RWPE1 (cell line): ENCODE measurements around the gene NBEAL1.
A peak's percentile ranks its signal among the peaks of the same experiment; 100 is the strongest.

Experiments used
- CTCF ChIA-PET: fragments of 350-600 bp; sonication (Branson Sonifier 250); formaldehyde crosslinking; extraction: SDS; loops from one replicate; lab custom pipeline; 2021; lab: Yijun Ruan, JAX
- POLR2A ChIA-PET: fragments of 400-600 bp; formaldehyde crosslinking; extraction: SDS; loops from one replicate; lab custom pipeline; 2020; ENCODE audit warnings: antibody characterized with exemption; ENCODE audit not compliant: low non-redundant PET; lab: Yijun Ruan, JAX
- DNase-seq: peaks from one replicate; pipeline ENCODE4 v3.0.0; 2012; ENCODE audit warnings: low spot score
- H3K27ac ChIP-seq: fragments of 450-650 bp; 2 replicates; pipeline ENCODE4 v1.5.1; 2017
- TF ChIP-seq, protein P1 (sequence below): fragments of 450-650 bp; conservative IDR thresholded peaks from 2 replicates; pipeline ENCODE4 v1.5.1; 2017; ENCODE audit warnings: low read depth, mild to moderate bottlenecking

Gene NBEAL1

DNA sequence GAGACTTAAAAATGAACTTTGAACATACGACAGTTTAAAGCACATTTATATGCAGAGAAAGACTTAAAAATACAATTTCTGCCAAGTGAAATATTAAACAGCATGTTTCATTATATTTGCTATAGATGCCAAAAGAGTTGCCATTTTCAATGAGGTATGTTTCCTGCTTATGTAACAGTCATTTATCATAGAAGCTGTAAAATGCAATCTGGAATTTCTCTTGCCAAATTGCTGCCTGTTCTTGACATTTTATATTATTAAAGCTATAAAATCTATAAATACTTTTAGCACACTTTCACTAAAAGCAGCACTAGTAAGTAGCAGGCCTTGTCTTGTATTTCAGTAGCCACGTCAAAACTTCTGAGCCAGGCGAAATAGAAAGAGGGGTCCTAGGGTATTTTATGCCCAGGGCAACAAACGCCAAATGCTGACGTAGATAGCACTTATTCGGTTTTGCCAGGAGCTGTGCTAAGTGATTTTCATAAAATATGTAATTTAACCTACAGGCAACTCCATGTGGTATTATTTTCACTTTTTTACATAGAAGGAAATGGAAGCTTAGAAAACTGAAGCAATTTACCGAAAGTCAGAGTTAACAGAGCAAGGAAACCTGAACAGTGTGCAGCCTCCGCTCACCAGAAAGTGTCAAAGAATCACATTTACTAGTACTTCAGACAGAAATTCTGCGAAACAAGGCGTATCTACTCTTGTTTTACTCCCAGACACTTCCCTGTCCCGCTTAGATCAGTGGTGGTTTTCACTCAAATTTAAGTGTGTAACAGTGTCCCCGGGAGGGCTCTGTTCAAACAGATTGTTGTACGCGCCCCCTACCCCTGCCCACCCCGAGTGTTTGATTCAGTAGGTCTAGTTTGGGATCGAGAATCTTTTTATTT lies 222.9 kb downstream of the NBEAL1 start:
- POLR2A ChIA-PET: no interaction called here
- no peak for DNase-seq
- H3K27ac ChIP-seq: peak overlapping the region; percentile 96
- TF ChIP-seq, protein P1, sequence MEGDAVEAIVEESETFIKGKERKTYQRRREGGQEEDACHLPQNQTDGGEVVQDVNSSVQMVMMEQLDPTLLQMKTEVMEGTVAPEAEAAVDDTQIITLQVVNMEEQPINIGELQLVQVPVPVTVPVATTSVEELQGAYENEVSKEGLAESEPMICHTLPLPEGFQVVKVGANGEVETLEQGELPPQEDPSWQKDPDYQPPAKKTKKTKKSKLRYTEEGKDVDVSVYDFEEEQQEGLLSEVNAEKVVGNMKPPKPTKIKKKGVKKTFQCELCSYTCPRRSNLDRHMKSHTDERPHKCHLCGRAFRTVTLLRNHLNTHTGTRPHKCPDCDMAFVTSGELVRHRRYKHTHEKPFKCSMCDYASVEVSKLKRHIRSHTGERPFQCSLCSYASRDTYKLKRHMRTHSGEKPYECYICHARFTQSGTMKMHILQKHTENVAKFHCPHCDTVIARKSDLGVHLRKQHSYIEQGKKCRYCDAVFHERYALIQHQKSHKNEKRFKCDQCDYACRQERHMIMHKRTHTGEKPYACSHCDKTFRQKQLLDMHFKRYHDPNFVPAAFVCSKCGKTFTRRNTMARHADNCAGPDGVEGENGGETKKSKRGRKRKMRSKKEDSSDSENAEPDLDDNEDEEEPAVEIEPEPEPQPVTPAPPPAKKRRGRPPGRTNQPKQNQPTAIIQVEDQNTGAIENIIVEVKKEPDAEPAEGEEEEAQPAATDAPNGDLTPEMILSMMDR: no peak
- CTCF ChIA-PET: interaction anchor here (1.3 kb wide), 1 partner anchor 70 kb away, joined by 3 read pairs; no protein-coding TSS in a partner anchor

DNA sequence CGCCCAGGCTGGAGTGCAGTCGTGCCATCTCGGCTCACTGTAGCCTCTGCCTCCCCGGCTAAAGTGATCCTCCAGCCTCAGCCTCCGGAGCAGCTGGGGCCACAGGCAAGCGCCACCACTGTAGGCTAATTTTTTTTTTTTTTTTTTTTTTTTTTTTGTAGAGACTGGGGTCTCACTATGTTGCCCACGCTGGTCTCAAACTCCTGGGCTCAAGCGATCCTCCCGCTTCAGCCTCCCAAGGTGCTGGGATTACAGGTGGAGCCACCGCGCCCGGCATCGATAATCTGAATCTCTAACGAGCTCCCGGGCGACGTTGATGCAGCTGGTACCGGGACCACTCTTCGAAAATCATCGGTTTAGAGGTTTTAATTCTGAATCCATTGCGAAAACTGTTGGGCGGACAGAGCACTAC lies 223.6 kb downstream of the NBEAL1 start:
- no peak for DNase-seq
- TF ChIP-seq, protein P1: no peak
- POLR2A ChIA-PET: interaction anchor here (0.7 kb wide), 1 partner anchor 12 kb away, joined by 3 read pairs; no protein-coding TSS in a partner anchor
- H3K27ac ChIP-seq: peak overlapping the region; percentile 96
- CTCF ChIA-PET: interaction anchor here (1.3 kb wide), 1 partner anchor 71 kb away, joined by 3 read pairs; no protein-coding TSS in a partner anchor

DNA sequence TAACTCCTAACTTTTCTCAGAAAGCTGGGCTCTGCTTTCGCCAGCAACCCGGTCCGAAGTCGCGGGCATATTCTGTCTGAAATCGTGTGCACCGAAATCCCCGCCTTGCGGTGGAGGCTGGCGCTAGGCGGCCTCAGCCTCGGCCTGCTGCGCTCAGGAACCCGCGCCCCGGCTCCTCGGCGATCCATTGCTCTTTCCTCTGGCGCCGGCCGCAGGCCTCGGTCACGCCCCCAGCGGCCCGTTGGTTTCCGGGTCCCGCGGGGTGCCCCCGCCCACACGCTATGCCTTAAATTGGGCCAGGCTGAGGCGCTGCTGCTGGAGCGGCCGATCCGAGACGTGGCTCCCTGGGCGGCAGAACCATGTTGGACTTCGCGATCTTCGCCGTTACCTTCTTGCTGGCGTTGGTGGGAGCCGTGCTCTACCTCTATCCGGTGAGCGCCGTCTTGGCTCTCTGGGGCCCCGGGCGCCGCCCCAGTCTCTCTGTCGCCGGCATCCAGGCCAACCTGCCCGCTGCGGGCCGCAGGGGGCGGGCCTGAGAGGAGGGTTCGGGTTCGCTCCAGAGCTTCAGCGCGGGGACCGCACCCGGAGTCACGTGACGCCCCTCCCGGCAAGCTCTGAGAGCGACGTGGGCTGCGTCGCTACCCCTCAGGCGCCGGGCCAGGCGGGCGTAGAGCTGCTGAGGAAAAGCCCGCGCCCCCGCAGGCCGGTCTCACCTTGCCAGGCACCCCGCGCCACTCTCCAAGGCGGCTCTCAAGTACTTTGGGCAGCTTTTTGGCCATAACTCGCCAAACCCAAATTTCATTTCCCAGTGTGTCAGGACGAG lies 224.2 kb downstream of the NBEAL1 start, which contains the start of gene CYP20A1:
CYP20A1 (plus strand) TSS at position 315 of the 823 bp plus-strand sequence; CDS start at position 360, 45 bp downstream.
- peak; percentile 91 for DNase-seq
- TF ChIP-seq, protein P1: peak; percentile 55
- ChIA-PET POLR2A (interaction anchor here (0.6 to 0.8 kb wide), 4 partner anchors 10 to 19 kb away, joined by 3 to 4 read pairs (median 3); no protein-coding TSS in a partner anchor), CTCF (interaction anchor here (0.7 to 1.3 kb wide), 2 partner anchors 9 to 71 kb away, joined by 3 read pairs; no protein-coding TSS in a partner anchor)
- peak within 1 kb of the TSS; percentile 96 for H3K27ac ChIP-seq

DNA sequence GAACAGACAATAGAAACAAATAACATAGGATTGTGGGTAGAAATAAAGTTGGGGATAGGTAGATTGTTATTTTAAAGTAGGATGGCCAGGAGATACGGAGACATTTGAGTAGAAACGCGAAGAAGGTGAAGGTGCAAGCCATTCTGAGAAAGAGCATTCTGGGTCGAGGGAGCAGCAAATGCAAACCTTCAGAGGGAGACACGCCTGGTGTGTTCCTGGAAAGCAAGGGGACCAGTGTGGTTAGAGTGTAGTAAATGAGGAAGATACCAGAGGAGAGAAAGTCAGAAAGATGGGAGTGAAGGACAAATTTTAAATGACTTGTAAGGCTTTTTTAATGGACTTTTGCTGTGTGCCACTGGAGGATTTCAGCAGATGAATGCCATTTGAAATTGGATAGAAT lies 225.8 kb downstream of the NBEAL1 start:
- no peak overlapping the region for H3K27ac ChIP-seq
- no peak for DNase-seq
- ChIA-PET POLR2A (interaction anchor here (0.6 kb wide), 1 partner anchor 10 kb away, joined by 3 read pairs; no protein-coding TSS in a partner anchor), CTCF (interaction anchor here (0.6 kb wide), 1 partner anchor 1329 kb away, joined by 3 read pairs; no protein-coding TSS in a partner anchor)
- TF ChIP-seq, protein P1: no peak

DNA sequence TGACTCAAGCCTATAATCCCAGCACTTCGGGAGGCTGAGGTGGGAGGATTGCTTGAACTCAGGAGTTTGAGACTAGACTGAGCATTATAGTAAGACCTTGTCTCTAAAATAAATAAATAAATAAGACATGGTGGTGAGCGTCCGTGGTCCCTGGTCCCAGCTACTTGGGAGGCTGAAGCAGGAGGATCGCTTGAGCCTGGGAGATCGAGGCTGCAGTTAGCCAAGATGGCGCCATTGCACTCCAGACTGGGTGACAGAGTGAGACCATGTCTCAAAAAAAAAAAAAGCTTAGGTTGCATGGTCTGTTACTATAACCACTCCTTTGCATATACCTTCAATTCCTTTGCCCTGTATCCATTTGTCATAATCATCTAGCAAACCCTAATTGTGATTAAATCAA lies 227.8 kb downstream of the NBEAL1 start:
- CTCF ChIA-PET: interaction anchor here (0.6 kb wide), 1 partner anchor 387 kb away, joined by 4 read pairs; no protein-coding TSS in a partner anchor
- no peak overlapping the region for H3K27ac ChIP-seq
- POLR2A ChIA-PET: interaction anchor here (0.6 kb wide), 1 partner anchor 49 kb away, joined by 4 read pairs; no protein-coding TSS in a partner anchor
- no peak for DNase-seq
- TF ChIP-seq, protein P1: no peak
